Ramos (cell line): Measurements from ENCODE around the gene FANCM.
"Not testable (repeated sequence)": the region's sequence is repeated elsewhere in the genome, so short reads cannot be mapped to it uniquely, and the experiment has no call there.

Experiments
- in situ Hi-C: fragments of 300-500 bp; cut with MboI; formaldehyde crosslinking; loops from one replicate; pipeline ENCODE4 v1.14.3; 2022; ENCODE audit warnings: low sequenced_read_pairs; ENCODE audit not compliant: unreplicated experiment

FANCM gene

DNA sequence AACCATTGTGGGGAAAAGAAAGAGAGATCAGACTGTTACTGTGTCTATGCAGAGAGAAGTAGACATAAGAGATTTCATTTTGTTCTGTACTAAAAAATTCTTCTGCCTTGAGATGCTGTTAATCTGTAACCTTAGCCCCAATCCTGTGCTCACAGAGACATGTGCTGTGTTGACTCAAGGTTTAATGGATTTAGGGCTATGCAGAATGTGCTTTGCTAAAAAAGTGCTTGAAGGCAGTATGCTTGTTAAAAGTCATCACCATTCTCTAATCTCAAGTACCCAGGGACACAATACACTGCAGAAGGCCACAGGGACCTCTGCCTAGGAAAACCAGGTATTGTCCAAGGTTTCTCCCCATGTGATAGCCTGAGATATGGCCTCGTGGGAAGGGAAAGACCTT is 78.0 kb downstream of the FANCM start:
- in situ Hi-C loops, result not testable (repeated sequence)

DNA sequence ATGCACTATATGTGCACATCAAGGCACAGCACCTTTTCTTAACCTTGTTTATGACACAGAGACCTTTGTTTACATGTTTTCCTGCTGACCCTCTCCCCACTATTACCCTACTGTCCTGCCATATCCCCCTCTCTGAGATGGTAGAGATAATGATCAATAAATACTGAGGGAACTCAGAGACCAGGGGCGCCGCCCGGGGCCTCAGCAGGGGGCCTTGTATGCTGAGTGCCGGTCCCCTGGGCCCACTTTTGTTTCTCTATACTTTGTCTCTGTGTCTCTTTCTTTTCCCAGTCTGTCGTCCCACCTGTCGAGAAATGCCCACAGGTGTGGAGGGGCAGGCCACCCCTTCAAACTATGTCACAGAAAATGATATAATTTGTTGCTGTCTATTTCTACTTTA is 78.6 kb downstream of the FANCM start:
- in situ Hi-C loops, result not testable (repeated sequence)

DNA sequence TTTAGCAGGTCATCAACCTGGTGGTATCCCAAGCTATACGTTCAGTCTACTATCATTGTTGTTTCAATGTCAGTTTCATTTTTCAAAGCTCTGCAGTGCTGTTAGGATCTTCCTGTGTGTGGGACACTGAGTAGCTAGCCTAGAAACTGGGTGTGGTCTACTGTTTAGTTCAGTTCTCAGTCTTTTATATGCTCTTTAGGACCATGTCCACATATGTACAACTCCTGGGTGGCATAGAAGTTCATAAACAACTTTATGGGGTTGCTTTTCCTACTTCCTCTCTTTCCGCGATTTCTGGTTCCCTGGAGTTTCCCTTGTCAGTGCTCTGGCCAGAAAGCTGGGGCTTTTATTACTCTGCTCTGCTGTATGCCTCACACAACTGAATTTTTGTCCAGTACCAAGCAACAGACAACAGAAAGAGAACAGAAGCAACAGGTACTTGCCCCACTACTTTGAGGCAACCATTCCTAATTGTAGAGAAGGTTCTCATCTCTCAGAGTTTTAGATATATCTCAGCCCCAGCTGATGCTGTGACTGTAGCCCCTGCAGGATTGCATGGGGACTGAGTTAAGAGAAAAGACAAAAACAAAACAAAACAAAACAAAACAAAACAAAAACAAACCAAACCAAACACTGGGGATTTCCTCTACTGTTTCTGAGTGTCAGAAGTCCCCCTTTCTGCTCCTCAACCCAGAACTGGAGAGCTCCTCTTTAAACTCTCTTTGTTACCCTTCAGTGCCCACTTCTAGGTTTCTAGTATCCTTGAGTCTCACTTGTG is 86.9 kb downstream of the FANCM start:
- in situ Hi-C loops, result no loop called here

DNA sequence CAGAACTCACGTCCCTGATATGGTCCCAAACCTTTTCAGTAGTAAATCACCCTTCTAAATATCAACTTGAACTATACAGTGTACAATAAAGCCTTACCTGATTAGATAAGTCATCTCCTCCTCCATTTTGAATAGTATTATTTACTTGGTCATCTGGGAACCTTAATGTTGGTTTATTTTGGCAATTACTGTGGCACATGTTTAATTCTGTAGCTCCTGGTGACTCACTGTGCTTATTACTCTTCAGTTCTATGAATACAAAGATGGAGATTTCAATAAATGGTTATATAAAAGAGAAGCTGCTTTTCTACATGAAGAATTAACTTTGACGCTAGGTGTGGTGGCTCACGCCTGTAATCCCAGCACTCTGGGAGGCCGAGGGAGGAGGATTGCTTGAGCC is 91.8 kb downstream of the FANCM start:
- in situ Hi-C loops, result no loop called here

DNA sequence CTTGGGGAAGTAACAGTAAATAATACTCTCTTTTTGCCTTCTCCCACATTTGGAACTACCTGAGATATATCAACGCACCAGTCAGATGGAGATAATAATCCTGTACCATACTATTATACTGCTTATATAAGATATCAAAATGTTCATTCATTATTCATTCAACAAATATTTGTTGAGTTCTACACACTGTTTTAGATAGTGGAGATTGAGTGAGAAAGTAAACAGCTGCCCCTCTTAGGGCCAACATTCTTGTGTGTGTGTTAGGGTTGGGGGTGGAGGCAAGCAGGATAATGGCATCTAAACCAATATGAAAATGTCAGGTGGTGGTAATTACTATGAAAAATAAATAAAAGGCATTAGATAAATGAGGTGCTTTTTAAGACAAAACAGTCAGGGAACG is 103.3 kb downstream of the FANCM start:
- in situ Hi-C loops, result no loop called here

DNA sequence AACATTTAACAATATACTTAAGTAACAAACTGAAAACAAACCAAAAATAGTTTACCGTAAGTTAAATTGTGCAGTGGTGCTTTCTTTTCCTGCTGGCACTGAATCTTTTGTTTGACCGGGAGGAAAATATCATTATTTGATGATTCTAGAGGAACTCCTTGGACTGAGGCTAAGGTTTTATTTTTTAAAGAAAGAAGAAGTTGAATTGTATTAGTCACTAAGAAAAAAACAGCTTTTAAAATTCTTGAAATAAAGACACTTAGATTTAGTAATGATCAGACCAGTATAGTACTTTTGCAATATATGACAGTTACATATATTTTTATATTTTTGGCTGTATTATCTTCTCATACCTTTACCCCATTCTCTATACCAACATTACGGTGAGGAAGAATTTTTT is 107.0 kb downstream of the FANCM start:
- in situ Hi-C loops, result no loop called here

DNA sequence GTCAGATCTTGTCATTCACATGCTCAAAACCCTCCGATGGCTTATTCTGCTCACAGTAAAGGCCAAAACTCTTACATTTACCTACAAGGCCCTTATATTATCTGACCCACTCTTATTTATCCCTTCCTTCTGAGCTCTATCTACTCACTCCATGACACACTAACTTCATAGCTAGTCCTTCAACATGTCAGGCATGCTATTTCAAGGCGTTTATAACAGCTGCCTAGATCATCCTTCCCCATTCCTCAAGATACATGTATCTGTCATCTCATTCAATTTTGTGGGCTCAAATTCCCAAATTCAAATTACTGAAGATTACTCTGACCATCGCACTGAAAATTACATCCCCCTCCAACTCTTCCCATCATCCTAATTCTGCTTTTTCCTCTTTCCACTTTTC is 110.4 kb downstream of the FANCM start:
- in situ Hi-C loops, result no loop called here

DNA sequence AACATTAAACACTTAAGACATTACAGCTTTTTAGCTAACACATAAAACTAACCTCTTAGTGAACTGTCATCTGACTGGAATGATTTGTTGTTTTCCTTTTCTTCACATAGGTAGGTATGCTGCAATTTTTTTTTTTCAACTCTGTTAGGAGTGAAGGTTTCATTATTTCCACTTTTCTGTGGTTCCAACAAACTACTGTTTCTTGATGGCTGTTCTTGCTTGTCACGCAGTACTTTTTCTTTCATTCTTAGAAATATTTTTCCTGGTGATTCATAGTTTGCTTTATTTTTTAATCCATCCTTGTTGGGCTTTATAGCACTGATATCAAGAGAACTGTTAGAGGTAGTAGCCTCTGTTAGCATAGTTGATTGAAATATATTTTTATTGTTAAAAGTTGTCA is 111.0 kb downstream of the FANCM start:
- in situ Hi-C loops, result no loop called here

DNA sequence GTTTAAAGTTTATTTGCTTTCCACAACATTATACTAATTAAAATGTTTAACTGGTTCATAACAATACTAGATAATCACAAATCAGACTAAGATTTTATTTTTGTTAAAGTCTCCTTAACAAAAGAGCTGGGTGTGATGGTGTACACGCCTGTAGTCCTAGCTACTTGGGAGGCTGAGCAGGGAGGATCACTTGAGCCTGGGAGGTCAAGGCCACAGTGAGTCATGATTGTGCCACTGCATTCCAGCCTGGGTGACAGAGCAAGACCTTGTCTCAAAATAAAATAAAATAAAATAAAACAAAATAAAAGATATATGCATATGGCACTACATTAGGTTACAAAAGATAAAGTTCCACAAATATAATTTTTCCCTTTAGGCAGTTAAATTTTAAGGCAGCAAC is 111.7 kb downstream of the FANCM start:
- in situ Hi-C loops, result no loop called here

DNA sequence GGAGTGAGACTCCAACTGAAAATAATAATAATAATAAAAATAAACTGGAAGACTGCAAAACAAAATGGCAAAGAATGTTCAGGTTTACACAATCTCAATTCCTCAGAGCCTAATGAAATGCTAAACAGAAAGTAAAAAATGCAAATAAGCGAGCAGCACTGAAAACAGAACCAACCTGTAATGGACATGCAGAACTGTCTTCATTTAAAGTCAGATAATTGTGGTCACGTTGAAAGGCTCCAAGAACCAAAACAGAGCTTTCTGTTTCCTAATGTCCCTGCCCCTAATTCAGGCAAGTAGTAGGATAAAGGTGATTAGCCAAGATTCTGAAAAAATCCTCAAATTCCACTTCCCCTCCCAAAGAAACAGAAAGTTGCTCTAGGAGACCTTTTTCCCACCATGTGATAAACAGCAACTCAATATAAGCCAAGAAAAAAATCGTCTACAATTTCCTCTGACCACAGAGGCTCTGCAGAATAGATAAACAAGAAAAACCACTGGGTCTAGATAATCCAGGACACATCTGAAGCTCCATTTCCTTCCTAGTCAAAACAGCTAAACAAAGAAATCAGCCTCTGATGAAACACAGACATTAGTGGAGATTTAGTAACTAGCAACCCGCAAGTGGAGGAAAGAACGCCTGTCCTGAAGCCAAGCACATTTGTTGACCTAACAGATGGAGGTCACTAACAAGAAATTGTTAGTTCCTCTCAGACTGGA is 114.3 kb downstream of the FANCM start:
- in situ Hi-C loops, result no loop called here
